Stromal cell of bone marrow (primary cell): ENCODE data around the gene ASCC2.

Experiments used
- DNase-seq: peaks from one replicate; pipeline ENCODE4 v3.0.0-alpha.2; 2012; ENCODE audit warnings: low read depth

ASCC2 gene

GRCh38 chr22:29817724-29818123, 20.4 kb downstream of the ASCC2 start:
- DNase-seq, result no peak

- no peak for DNase-seq
Observed at GRCh38 chr22:29816980-29817379, 21.1 kb downstream of the ASCC2 start.

- DNase-seq, result no peak
Observed at GRCh38 chr22:29816539-29816938, 21.5 kb downstream of the ASCC2 start.

GRCh38 chr22:29816128-29816527, 21.9 kb downstream of the ASCC2 start:
- DNase-seq, result peak; percentile 20

- no peak for DNase-seq
Observed at GRCh38 chr22:29815580-29815979, 22.5 kb downstream of the ASCC2 start.

- no peak for DNase-seq
Observed at GRCh38 chr22:29814003-29814402, 24.1 kb downstream of the ASCC2 start.

GRCh38 chr22:29813563-29813962, 24.5 kb downstream of the ASCC2 start:
- no peak for DNase-seq

- DNase-seq, result no peak
Observed at GRCh38 chr22:29813126-29813525, 24.9 kb downstream of the ASCC2 start.

GRCh38 chr22:29811377-29811776, 26.7 kb downstream of the ASCC2 start:
- DNase-seq, result no peak

GRCh38 chr22:29810216-29810615, 27.9 kb downstream of the ASCC2 start:
- DNase-seq, result no peak

- no peak for DNase-seq
Observed at GRCh38 chr22:29806196-29806595, 31.9 kb downstream of the ASCC2 start.

- no peak for DNase-seq
Observed at GRCh38 chr22:29804985-29805384, 33.1 kb downstream of the ASCC2 start.

- DNase-seq, result no peak
Observed at GRCh38 chr22:29803190-29803589, 34.9 kb downstream of the ASCC2 start.

GRCh38 chr22:29801796-29802195, 36.3 kb downstream of the ASCC2 start:
- no peak for DNase-seq

GRCh38 chr22:29801153-29801552, 36.9 kb downstream of the ASCC2 start:
- DNase-seq, result no peak

GRCh38 chr22:29799217-29799680, 38.8 kb downstream of the ASCC2 start:
- DNase-seq, result peak; percentile 88

GRCh38 chr22:29798801-29799200, 39.3 kb downstream of the ASCC2 start:
- DNase-seq, result no peak

GRCh38 chr22:29798318-29798717, 39.8 kb downstream of the ASCC2 start:
- DNase-seq, result no peak

- no peak for DNase-seq
Observed at GRCh38 chr22:29797351-29797750, 40.7 kb downstream of the ASCC2 start.

GRCh38 chr22:29795663-29796062, 42.4 kb downstream of the ASCC2 start:
- no peak for DNase-seq

GRCh38 chr22:29793396-29793795, 44.7 kb downstream of the ASCC2 start:
- no peak for DNase-seq

GRCh38 chr22:29790061-29790460, 48.0 kb downstream of the ASCC2 start:
- no peak for DNase-seq

- no peak for DNase-seq
Observed at GRCh38 chr22:29788339-29789279, 49.5 kb downstream of the ASCC2 start.
